CD8-positive, alpha-beta memory T cell (primary cell): ENCODE measurements around the gene NKIRAS2. TPM values are rescaled to one million over a fixed set of nuclear protein-coding genes. Genes with fewer than 3 reads are reported as not detected.
A peak's percentile ranks its signal among the peaks of the same experiment; 100 is the strongest.
"Not testable (repeated sequence)": the region's sequence is repeated elsewhere in the genome, so short reads cannot be mapped to it uniquely, and the experiment has no call there.

Experiments
- CTCF ChIA-PET: fragments of 350-600 bp; sonication (Branson Sonifier 250); formaldehyde crosslinking; loops from one replicate; lab custom pipeline; 2021; ENCODE audit warnings: antibody characterized with exemption; lab: Charles Lee
- POLR2A ChIA-PET: fragments of 350-600 bp; sonication (Branson Sonifier 250); formaldehyde crosslinking; loops from one replicate; lab custom pipeline; 2021; ENCODE audit warnings: antibody characterized with exemption; lab: Charles Lee
- DNase-seq, 5 donors: peaks; one replicate each; pipeline versions ENCODE4 v3.0.0 to v3.0.0-alpha.2; 2020 to 2022; ENCODE audit warnings: mixed read lengths in 1 of 5
- H3K27ac ChIP-seq: one replicate; pipeline ENCODE4 v1.7.0; 2013; ENCODE audit warnings: low read depth, mild to moderate bottlenecking, low read length, moderate library complexity
- H3K27me3 ChIP-seq: 2 replicates; pipeline ENCODE4 v1.7.0; 2013; ENCODE audit warnings: low read length, mild to moderate bottlenecking; ENCODE audit not compliant: insufficient read depth, poor library complexity, severe bottlenecking
- H3K36me3 ChIP-seq: 2 replicates; pipeline ENCODE4 v1.7.0; 2013; ENCODE audit warnings: mild to moderate bottlenecking, low read length, moderate library complexity; ENCODE audit not compliant: insufficient read depth
- H3K4me1 ChIP-seq: 2 replicates; pipeline ENCODE4 v1.7.0; 2013; ENCODE audit warnings: mild to moderate bottlenecking, low read length, moderate library complexity; ENCODE audit not compliant: insufficient read depth
- H3K4me3 ChIP-seq: 2 replicates; pipeline ENCODE4 v1.7.0; 2013; ENCODE audit warnings: mild to moderate bottlenecking, low read length
- H3K9me3 ChIP-seq: 2 replicates; pipeline ENCODE4 v1.7.0; 2013; ENCODE audit warnings: mild to moderate bottlenecking, low read length
- H3K27ac Mint-ChIP-seq, 8 donors: one replicate each; pipeline ENCODE4 v1.8.0; 2020 to 2021; ENCODE audit warnings: mixed read lengths in 8 of 8, mild to moderate bottlenecking in 6 of 8, inconsistent platforms in 3 of 8, moderate library complexity in 3 of 8
- H3K27me3 Mint-ChIP-seq, 2 donors: one replicate each; pipeline ENCODE4 v1.8.0; 2020 to 2021; ENCODE audit warnings: mixed read lengths in 2 of 2, mild to moderate bottlenecking in 1 of 2, moderate library complexity in 1 of 2
- H3K36me3 Mint-ChIP-seq, 3 donors: one replicate each; pipeline ENCODE4 v1.8.0; 2020 to 2021; ENCODE audit warnings: mixed read lengths in 3 of 3, inconsistent platforms in 1 of 3, mild to moderate bottlenecking in 1 of 3
- H3K4me1 Mint-ChIP-seq, 3 donors: one replicate each; pipeline ENCODE4 v1.8.0; 2020 to 2021; ENCODE audit warnings: mixed read lengths in 3 of 3, inconsistent platforms in 1 of 3, mild to moderate bottlenecking in 1 of 3
- H3K4me3 Mint-ChIP-seq, 7 donors: one replicate each; pipeline ENCODE4 v1.8.0; 2020 to 2021; ENCODE audit warnings: mixed read lengths in 7 of 7, mild to moderate bottlenecking in 6 of 7, moderate library complexity in 4 of 7, inconsistent platforms in 2 of 7
- H3K9me3 Mint-ChIP-seq, 5 donors: one replicate each; pipeline ENCODE4 v1.8.0; 2020 to 2022; ENCODE audit warnings: mixed read lengths in 5 of 5, mild to moderate bottlenecking in 3 of 5, moderate library complexity in 2 of 5, inconsistent platforms in 1 of 5
- polyA plus RNA-seq: library from polyadenylated mRNA; unstranded; fragments of 300-500 nt; fragmentation: Illumina TruSeq; gene quantifications from one replicate; pipeline ENCODE4 v1.2.3, GENCODE V29; 2021
- total RNA-seq, 2 experiments: library from RNA; stranded (reverse); gene quantifications; one replicate each; pipeline ENCODE4 v1.2.3, GENCODE V29; 2021

NKIRAS2 gene
- total and polyA plus RNA-seq, 3 experiments from 2014 or later = 29.4 to 33.5 (median 31.3) TPM

- Histone ChIP-seq H3K36me3 (peaks cover 32% of the 10 kb centered on the region), H3K4me3 (no peak overlapping the region), H3K4me1 (no peaks in the 10 kb centered on the region), H3K27me3 (no peaks in the 10 kb centered on the region), H3K27ac (no peak overlapping the region), H3K9me3 (no peaks in the 10 kb centered on the region)
- ChIA-PET CTCF (interaction anchor here (1.5 kb wide), 1 partner anchor 18 kb away, joined by 3 read pairs; the partner anchor contains the start of gene NKIRAS2), POLR2A (interaction anchor here (0.6 kb wide), 1 partner anchor 43 kb away, joined by 4 read pairs; no protein-coding TSS in a partner anchor)
- no peaks in the 10 kb centered on the region for H3K27me3 Mint-ChIP-seq
- H3K4me1 Mint-ChIP-seq = peaks cover 25 to 35% (median 33%) of the 10 kb centered on the region in 3 donors
- H3K36me3 Mint-ChIP-seq = peaks cover 7 to 71% (median 8%) of the 10 kb centered on the region in 3 donors
- H3K27ac Mint-ChIP-seq = peak overlapping the region in 1 of 8 donors; percentile 54
- no peak overlapping the region for H3K4me3 Mint-ChIP-seq
- H3K9me3 Mint-ChIP-seq = no peaks in the 10 kb centered on the region
- DNase-seq = no peak
These were observed 18.2 kb upstream of the NKIRAS2 start for GRCh38 chr17:42001729-42002128.

GRCh38 chr17:42002175-42002791 is 17.6 kb upstream of the NKIRAS2 start:
- no peak overlapping the region for H3K4me3 Mint-ChIP-seq
- Histone ChIP-seq H3K36me3 (peaks cover 26% of the 10 kb centered on the region), H3K27me3 (no peaks in the 10 kb centered on the region), H3K4me1 (no peaks in the 10 kb centered on the region), H3K4me3 (no peak overlapping the region), H3K27ac (no peak overlapping the region), H3K9me3 (no peaks in the 10 kb centered on the region)
- H3K27me3 Mint-ChIP-seq = no peaks in the 10 kb centered on the region
- ChIA-PET CTCF (interaction anchor here (1.4 to 1.5 kb wide), 2 partner anchors 18 to 72 kb away, joined by 3 read pairs; partner anchors contain the start of genes NKIRAS2 and ODAD4), POLR2A (interaction anchor here (0.6 kb wide), 1 partner anchor 42 kb away, joined by 4 read pairs; no protein-coding TSS in a partner anchor)
- DNase-seq = no peak
- H3K36me3 Mint-ChIP-seq = peaks cover 4 to 68% (median 8%) of the 10 kb centered on the region in 3 donors
- peaks cover 28 to 39% (median 38%) of the 10 kb centered on the region in 3 donors for H3K4me1 Mint-ChIP-seq
- H3K9me3 Mint-ChIP-seq = no peaks in the 10 kb centered on the region
- no peak overlapping the region for H3K27ac Mint-ChIP-seq

- Mint-ChIP-seq H3K27ac (peak overlapping the region in 2 of 8 donors; percentile 21 to 76), H3K36me3 (peaks cover 4 to 63% (median 8%) of the 10 kb centered on the region in 3 donors), H3K9me3 (no peaks in the 10 kb centered on the region), H3K27me3 (no peaks in the 10 kb centered on the region), H3K4me1 (peaks cover 29 to 41% (median 39%) of the 10 kb centered on the region in 3 donors), H3K4me3 (no peak overlapping the region)
- ChIA-PET CTCF (interaction anchor here (1.4 kb wide), 1 partner anchor 72 kb away, joined by 3 read pairs; the partner anchor contains the start of gene ODAD4), POLR2A (no interaction called here)
- H3K9me3 ChIP-seq = no peaks in the 10 kb centered on the region
- no peaks in the 10 kb centered on the region for H3K27me3 ChIP-seq
- DNase-seq = no peak
- H3K36me3 ChIP-seq = peaks cover 26% of the 10 kb centered on the region
- H3K27ac ChIP-seq = no peak overlapping the region
- H3K4me1 ChIP-seq = no peaks in the 10 kb centered on the region
- no peak overlapping the region for H3K4me3 ChIP-seq
These were observed 17.0 kb upstream of the NKIRAS2 start for GRCh38 chr17:42002792-42003301.

- peaks cover 20% of the 10 kb centered on the region for H3K36me3 ChIP-seq
- H3K27ac ChIP-seq = no peak overlapping the region
- CTCF ChIA-PET = interaction anchor here (1.1 to 1.2 kb wide), 2 partner anchors 15 to 20 kb away, joined by 3 to 4 read pairs; partner anchors contain the start of gene NKIRAS2
- no peaks in the 10 kb centered on the region for H3K4me1 ChIP-seq
- no peak for DNase-seq
- H3K4me3 ChIP-seq = no peak overlapping the region
- Mint-ChIP-seq H3K36me3 (peaks cover 0 to 60% (median 8%) of the 10 kb centered on the region in 3 donors), H3K4me3 (no peak overlapping the region), H3K4me1 (peaks cover 38 to 56% (median 49%) of the 10 kb centered on the region in 3 donors), H3K9me3 (no peaks in the 10 kb centered on the region), H3K27me3 (no peaks in the 10 kb centered on the region), H3K27ac (peak overlapping the region in 4 of 8 donors; percentile 28 to 63 (median 42))
- no peaks in the 10 kb centered on the region for H3K9me3 ChIP-seq
- H3K27me3 ChIP-seq = no peaks in the 10 kb centered on the region
- POLR2A ChIA-PET = no interaction called here
These were observed 14.7 kb upstream of the NKIRAS2 start for GRCh38 chr17:42005166-42005565.

GRCh38 chr17:42009170-42009569 is 10.7 kb upstream of the NKIRAS2 start:
- Mint-ChIP-seq H3K4me1 (peaks cover 56 to 72% (median 64%) of the 10 kb centered on the region in 3 donors), H3K9me3 (no peaks in the 10 kb centered on the region), H3K27me3 (no peaks in the 10 kb centered on the region), H3K27ac (peak overlapping the region in 4 of 8 donors; percentile 32 to 86 (median 64)), H3K36me3 (peaks cover 0 to 47% (median 5%) of the 10 kb centered on the region in 3 donors), H3K4me3 (no peak overlapping the region)
- no peaks in the 10 kb centered on the region for H3K9me3 ChIP-seq
- ChIA-PET POLR2A (no interaction called here), CTCF (interaction anchor here (1.3 to 1.4 kb wide), 2 partner anchors 10 to 15 kb away, joined by 3 to 5 read pairs; no protein-coding TSS in a partner anchor)
- DNase-seq = no peak
- H3K36me3 ChIP-seq = no peaks in the 10 kb centered on the region
- no peak overlapping the region for H3K27ac ChIP-seq
- no peaks in the 10 kb centered on the region for H3K27me3 ChIP-seq
- no peak overlapping the region for H3K4me3 ChIP-seq
- H3K4me1 ChIP-seq = peaks cover 27% of the 10 kb centered on the region

- POLR2A ChIA-PET, H3K36me3 ChIP-seq, H3K27me3 ChIP-seq, H3K9me3 ChIP-seq, H3K4me3 ChIP-seq, H3K4me3 Mint-ChIP-seq, CTCF ChIA-PET, DNase-seq, H3K27ac ChIP-seq, H3K27me3 Mint-ChIP-seq, H3K9me3 Mint-ChIP-seq: not testable (repeated sequence)
- Mint-ChIP-seq H3K36me3 (peaks cover 0 to 43% (median 4%) of the 10 kb centered on the region in 3 donors), H3K27ac (peak overlapping the region in 1 of 8 donors; percentile 13), H3K4me1 (peaks cover 48 to 66% (median 58%) of the 10 kb centered on the region in 3 donors)
- H3K4me1 ChIP-seq = peaks cover 37% of the 10 kb centered on the region
These were observed 9.6 kb upstream of the NKIRAS2 start for GRCh38 chr17:42010266-42010680.

- DNase-seq = no peak
- Mint-ChIP-seq H3K9me3 (no peaks in the 10 kb centered on the region), H3K27ac (peak overlapping the region in 6 of 8 donors; percentile 1 to 61 (median 24)), H3K4me3 (peak overlapping the region in 1 of 7 donors; percentile 22), H3K27me3 (no peaks in the 10 kb centered on the region), H3K4me1 (peaks cover 51 to 70% (median 62%) of the 10 kb centered on the region in 3 donors), H3K36me3 (peaks cover 0 to 42% (median 3%) of the 10 kb centered on the region in 3 donors)
- no peaks in the 10 kb centered on the region for H3K9me3 ChIP-seq
- CTCF ChIA-PET = interaction anchor here (0.9 to 1.6 kb wide), 4 partner anchors 9 to 48 kb away, joined by 3 to 4 read pairs (median 3); partner anchors contain the start of gene NKIRAS2
- H3K4me3 ChIP-seq = no peak overlapping the region
- peaks cover 44% of the 10 kb centered on the region for H3K4me1 ChIP-seq
- no peaks in the 10 kb centered on the region for H3K27me3 ChIP-seq
- H3K27ac ChIP-seq = no peak overlapping the region
- POLR2A ChIA-PET = no interaction called here
- H3K36me3 ChIP-seq = no peaks in the 10 kb centered on the region
These were observed 8.9 kb upstream of the NKIRAS2 start for GRCh38 chr17:42010898-42011516.
